Natural killer cell (primary cell): Measurements from ENCODE around the gene HYOU1. TPM values are rescaled to one million over a fixed set of nuclear protein-coding genes. Genes with fewer than 3 reads are reported as not detected.

Experiments used
- ATAC-seq, 3 donors: fragments of 150-1000 bp in 2 of 3; fragments of 200-7000 bp in 1 of 3; cut with Tn5 transposase; 1 replicate in 1 of 3; 2 replicates in 2 of 3; pipeline ENCODE4 v1.10.0; 2021; ENCODE audit warnings: mild to moderate bottlenecking in 2 of 3, moderate library complexity in 2 of 3
- DNase-seq, 2 donors: peaks; one replicate each; pipeline versions ENCODE4 v3.0.0 to v3.0.0-alpha.2; 2013 to 2021; ENCODE audit warnings: mixed read lengths in 1 of 2
- H3K27ac ChIP-seq: one replicate; pipeline ENCODE4 v1.5.1; 2013; ENCODE audit warnings: mild to moderate bottlenecking, low read length
- H3K27me3 ChIP-seq: one replicate; pipeline ENCODE4 v1.6.1; 2013; ENCODE audit warnings: low read length; ENCODE audit not compliant: control insufficient read depth, insufficient read depth
- H3K36me3 ChIP-seq: one replicate; pipeline ENCODE4 v1.6.1; 2013; ENCODE audit warnings: low read length; ENCODE audit not compliant: control insufficient read depth, insufficient read depth
- H3K4me1 ChIP-seq: one replicate; pipeline ENCODE4 v1.6.1; 2013; ENCODE audit warnings: low read length; ENCODE audit not compliant: control insufficient read depth, insufficient read depth
- H3K4me3 ChIP-seq: one replicate; pipeline ENCODE4 v1.5.1; 2013; ENCODE audit warnings: low read length
- H3K9me3 ChIP-seq: one replicate; pipeline ENCODE4 v1.6.1; 2013; ENCODE audit warnings: low read length; ENCODE audit not compliant: control insufficient read depth, insufficient read depth
- H3K27ac Mint-ChIP-seq, 2 donors: one replicate each; pipeline ENCODE4 v1.8.0; 2022; ENCODE audit warnings: mild to moderate bottlenecking in 2 of 2, mixed read lengths in 2 of 2, moderate library complexity in 1 of 2
- H3K27me3 Mint-ChIP-seq, 2 donors: one replicate each; pipeline ENCODE4 v1.8.0; 2022; ENCODE audit warnings: low read depth in 2 of 2, mixed read lengths in 2 of 2
- H3K36me3 Mint-ChIP-seq: one replicate; pipeline ENCODE4 v1.8.0; 2022; ENCODE audit warnings: mixed read lengths
- H3K4me1 Mint-ChIP-seq, 2 donors: one replicate each; pipeline ENCODE4 v1.8.0; 2022; ENCODE audit warnings: mixed read lengths in 2 of 2
- H3K4me3 Mint-ChIP-seq: one replicate; pipeline ENCODE4 v1.8.0; 2022; ENCODE audit warnings: mild to moderate bottlenecking, moderate library complexity, mixed read lengths
- H3K9me3 Mint-ChIP-seq, 2 donors: one replicate each; pipeline ENCODE4 v1.8.0; 2022; ENCODE audit warnings: mixed read lengths in 2 of 2
- WGBS: methylation state at CpG from one replicate; pipeline ENCODE4 v1.1.7; 2013; ENCODE audit warnings: missing lambda C conversion rate; ENCODE audit not compliant: insufficient coverage; 5-methylcytosine and 5-hydroxymethylcytosine counted together
- intact Hi-C: fragments of 100-400 bp; cut with micrococcal nuclease; formaldehyde crosslinking; loops from one replicate; pipeline ENCODE4 v1.14.2; 2022
- total RNA-seq, 4 donors: library from RNA; stranded (reverse); fragments of 120-200 nt in 1 of 4; gene quantifications; one replicate each; pipeline versions ENCODE4 v1.2.3 to v1.2.4, GENCODE V29; 2013 to 2022
- TF ChIP-seq, protein P1 (sequence below): fragments of 200-600 bp; IDR thresholded peaks from one replicate; pipeline ENCODE4 v1.8.0; 2022; ENCODE audit warnings: antibody characterized with exemption

Gene HYOU1
- total RNA-seq, 3 donors from 2014 or later (not counting 1 experiment from before 2014, with no cell fraction given): 114 to 146 (median 123) TPM

- peaks cover 31% of the 10 kb centered on the region for H3K4me1 ChIP-seq
- peak overlapping the region; percentile 91 for H3K4me3 Mint-ChIP-seq
- H3K36me3 ChIP-seq: peaks cover 19% of the 10 kb centered on the region
- intact Hi-C loops: loop anchor here (1.0 to 2.0 kb wide), 4 partner anchors 8 to 165 kb away; partner anchors contain the start of genes SLC37A4 and VPS11
- peaks cover 28 to 35% of the 10 kb centered on the region in 2 donors for H3K4me1 Mint-ChIP-seq
- H3K9me3 Mint-ChIP-seq: no peaks in the 10 kb centered on the region
- H3K27me3 ChIP-seq: no peaks in the 10 kb centered on the region
- H3K27me3 Mint-ChIP-seq: no peaks in the 10 kb centered on the region
- WGBS: under 1% methylated on average over 81 of the region's 81 CpGs
- H3K27ac Mint-ChIP-seq: peak overlapping the region; percentile 95 to 96
- peak overlapping the region; percentile 84 for H3K27ac ChIP-seq
- H3K36me3 Mint-ChIP-seq: peaks cover 7% of the 10 kb centered on the region
- TF ChIP-seq, protein P1, sequence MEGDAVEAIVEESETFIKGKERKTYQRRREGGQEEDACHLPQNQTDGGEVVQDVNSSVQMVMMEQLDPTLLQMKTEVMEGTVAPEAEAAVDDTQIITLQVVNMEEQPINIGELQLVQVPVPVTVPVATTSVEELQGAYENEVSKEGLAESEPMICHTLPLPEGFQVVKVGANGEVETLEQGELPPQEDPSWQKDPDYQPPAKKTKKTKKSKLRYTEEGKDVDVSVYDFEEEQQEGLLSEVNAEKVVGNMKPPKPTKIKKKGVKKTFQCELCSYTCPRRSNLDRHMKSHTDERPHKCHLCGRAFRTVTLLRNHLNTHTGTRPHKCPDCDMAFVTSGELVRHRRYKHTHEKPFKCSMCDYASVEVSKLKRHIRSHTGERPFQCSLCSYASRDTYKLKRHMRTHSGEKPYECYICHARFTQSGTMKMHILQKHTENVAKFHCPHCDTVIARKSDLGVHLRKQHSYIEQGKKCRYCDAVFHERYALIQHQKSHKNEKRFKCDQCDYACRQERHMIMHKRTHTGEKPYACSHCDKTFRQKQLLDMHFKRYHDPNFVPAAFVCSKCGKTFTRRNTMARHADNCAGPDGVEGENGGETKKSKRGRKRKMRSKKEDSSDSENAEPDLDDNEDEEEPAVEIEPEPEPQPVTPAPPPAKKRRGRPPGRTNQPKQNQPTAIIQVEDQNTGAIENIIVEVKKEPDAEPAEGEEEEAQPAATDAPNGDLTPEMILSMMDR: no peak
- H3K9me3 ChIP-seq: no peaks in the 10 kb centered on the region
- DNase-seq: peak; percentile 63
- H3K4me3 ChIP-seq: peak overlapping the region; percentile 70
- peak; percentile 16 to 39 (median 18) for ATAC-seq
These were observed 37.2 kb upstream of the HYOU1 start for GRCh38 chr11:119093942-119094815.

- Histone ChIP-seq H3K9me3 (no peaks in the 10 kb centered on the region), H3K4me1 (peaks cover 31% of the 10 kb centered on the region), H3K4me3 (peak overlapping the region; percentile 70), H3K27ac (peak overlapping the region; percentile 84), H3K36me3 (peaks cover 17% of the 10 kb centered on the region), H3K27me3 (no peaks in the 10 kb centered on the region)
- H3K9me3 Mint-ChIP-seq: no peaks in the 10 kb centered on the region
- H3K4me3 Mint-ChIP-seq: peak overlapping the region; percentile 91
- peaks cover 28 to 35% of the 10 kb centered on the region in 2 donors for H3K4me1 Mint-ChIP-seq
- ATAC-seq: no peak
- whole genome bisulfite sequencing: 73% methylated on average over 12 of the region's 12 CpGs
- H3K36me3 Mint-ChIP-seq: peaks cover 7% of the 10 kb centered on the region
- no peak for DNase-seq
- TF ChIP-seq, protein P1: no peak
- H3K27ac Mint-ChIP-seq: peak overlapping the region; percentile 95 to 96
- intact Hi-C loops: no loop called here
- H3K27me3 Mint-ChIP-seq: no peaks in the 10 kb centered on the region
These were observed 36.2 kb upstream of the HYOU1 start for GRCh38 chr11:119092880-119093842.

DNA sequence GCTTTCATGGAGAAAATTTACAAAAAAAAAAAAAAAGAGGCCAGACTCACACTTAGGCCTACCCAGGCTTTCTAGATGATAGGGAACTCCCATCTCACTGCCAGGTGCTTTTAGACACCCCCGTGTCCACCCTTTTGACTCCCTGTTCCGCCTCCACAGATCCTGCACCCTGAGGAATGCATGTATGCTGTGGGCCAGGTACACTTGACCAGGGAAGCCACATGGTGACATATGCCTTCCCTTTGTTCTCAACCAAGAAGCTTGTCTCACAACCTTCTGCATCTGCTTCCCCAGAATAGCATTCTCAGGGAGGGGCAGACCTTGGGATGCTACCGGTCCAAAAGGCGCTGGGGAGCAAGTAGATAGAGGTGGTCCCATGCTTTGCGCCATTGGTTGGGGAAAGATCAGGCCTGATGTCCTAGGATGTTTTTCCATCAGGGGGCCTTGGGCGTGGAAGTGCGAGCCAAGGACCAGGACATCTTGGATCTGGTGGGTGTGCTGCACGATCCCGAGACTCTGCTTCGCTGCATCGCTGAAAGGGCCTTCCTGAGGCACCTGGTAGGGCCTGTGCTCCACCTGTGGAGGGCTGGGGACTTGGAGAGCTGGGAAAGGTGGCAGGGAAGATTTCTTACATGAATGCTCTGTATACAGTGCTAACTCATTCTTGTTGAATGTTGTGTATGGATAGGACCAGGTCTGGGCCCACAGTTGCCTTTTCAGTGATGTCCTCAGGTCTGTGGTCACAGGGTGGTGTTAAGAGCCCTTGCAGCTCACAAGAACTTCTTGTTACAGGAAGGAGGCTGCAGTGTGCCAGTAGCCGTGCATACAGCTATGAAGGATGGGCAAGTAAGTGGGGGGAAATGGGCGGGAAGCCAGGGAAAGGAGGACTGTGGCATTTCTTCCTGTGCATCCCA, 35.2 kb upstream of the HYOU1 start:
- ATAC-seq: no peak
- TF ChIP-seq, protein P1: no peak
- no peak overlapping the region for H3K4me3 ChIP-seq
- peak overlapping the region in 1 of 2 donors; percentile 11 for H3K27ac Mint-ChIP-seq
- H3K36me3 Mint-ChIP-seq: peaks cover 7% of the 10 kb centered on the region
- no peaks in the 10 kb centered on the region for H3K27me3 Mint-ChIP-seq
- no peak for DNase-seq
- H3K4me1 Mint-ChIP-seq: peaks cover 28 to 35% of the 10 kb centered on the region in 2 donors
- intact Hi-C loops: no loop called here
- WGBS: 88% methylated on average over 13 of the region's 13 CpGs
- H3K36me3 ChIP-seq: peaks cover 8% of the 10 kb centered on the region
- no peak overlapping the region for H3K27ac ChIP-seq
- no peak overlapping the region for H3K4me3 Mint-ChIP-seq
- peaks cover 39% of the 10 kb centered on the region for H3K4me1 ChIP-seq
- no peaks in the 10 kb centered on the region for H3K27me3 ChIP-seq
- H3K9me3 ChIP-seq: no peaks in the 10 kb centered on the region
- H3K9me3 Mint-ChIP-seq: no peaks in the 10 kb centered on the region
